Natural killer cell (primary cell): ENCODE data around the gene GBP5. TPM values are rescaled to one million over a fixed set of nuclear protein-coding genes. Genes with fewer than 3 reads are reported as not detected.

Experiments
- ATAC-seq, 3 donors: fragments of 150-1000 bp in 2 of 3; fragments of 200-7000 bp in 1 of 3; cut with Tn5 transposase; 1 replicate in 1 of 3; 2 replicates in 2 of 3; pipeline ENCODE4 v1.10.0; 2021; ENCODE audit warnings: mild to moderate bottlenecking in 2 of 3, moderate library complexity in 2 of 3
- DNase-seq, 2 donors: peaks; one replicate each; pipeline versions ENCODE4 v3.0.0 to v3.0.0-alpha.2; 2013 to 2021; ENCODE audit warnings: mixed read lengths in 1 of 2
- H3K27ac ChIP-seq: one replicate; pipeline ENCODE4 v1.5.1; 2013; ENCODE audit warnings: mild to moderate bottlenecking, low read length
- H3K27me3 ChIP-seq: one replicate; pipeline ENCODE4 v1.6.1; 2013; ENCODE audit warnings: low read length; ENCODE audit not compliant: control insufficient read depth, insufficient read depth
- H3K36me3 ChIP-seq: one replicate; pipeline ENCODE4 v1.6.1; 2013; ENCODE audit warnings: low read length; ENCODE audit not compliant: control insufficient read depth, insufficient read depth
- H3K4me1 ChIP-seq: one replicate; pipeline ENCODE4 v1.6.1; 2013; ENCODE audit warnings: low read length; ENCODE audit not compliant: control insufficient read depth, insufficient read depth
- H3K4me3 ChIP-seq: one replicate; pipeline ENCODE4 v1.5.1; 2013; ENCODE audit warnings: low read length
- H3K9me3 ChIP-seq: one replicate; pipeline ENCODE4 v1.6.1; 2013; ENCODE audit warnings: low read length; ENCODE audit not compliant: control insufficient read depth, insufficient read depth
- H3K27ac Mint-ChIP-seq, 2 donors: one replicate each; pipeline ENCODE4 v1.8.0; 2022; ENCODE audit warnings: mild to moderate bottlenecking in 2 of 2, mixed read lengths in 2 of 2, moderate library complexity in 1 of 2
- H3K27me3 Mint-ChIP-seq, 2 donors: one replicate each; pipeline ENCODE4 v1.8.0; 2022; ENCODE audit warnings: low read depth in 2 of 2, mixed read lengths in 2 of 2
- H3K36me3 Mint-ChIP-seq: one replicate; pipeline ENCODE4 v1.8.0; 2022; ENCODE audit warnings: mixed read lengths
- H3K4me1 Mint-ChIP-seq, 2 donors: one replicate each; pipeline ENCODE4 v1.8.0; 2022; ENCODE audit warnings: mixed read lengths in 2 of 2
- H3K4me3 Mint-ChIP-seq: one replicate; pipeline ENCODE4 v1.8.0; 2022; ENCODE audit warnings: mild to moderate bottlenecking, moderate library complexity, mixed read lengths
- H3K9me3 Mint-ChIP-seq, 2 donors: one replicate each; pipeline ENCODE4 v1.8.0; 2022; ENCODE audit warnings: mixed read lengths in 2 of 2
- WGBS: methylation state at CpG from one replicate; pipeline ENCODE4 v1.1.7; 2013; ENCODE audit warnings: missing lambda C conversion rate; ENCODE audit not compliant: insufficient coverage; 5-methylcytosine and 5-hydroxymethylcytosine counted together
- intact Hi-C: fragments of 100-400 bp; cut with micrococcal nuclease; formaldehyde crosslinking; loops from one replicate; pipeline ENCODE4 v1.14.2; 2022
- total RNA-seq, 4 donors: library from RNA; stranded (reverse); fragments of 120-200 nt in 1 of 4; gene quantifications; one replicate each; pipeline versions ENCODE4 v1.2.3 to v1.2.4, GENCODE V29; 2013 to 2022
- TF ChIP-seq, protein P1 (sequence below): fragments of 200-600 bp; IDR thresholded peaks from one replicate; pipeline ENCODE4 v1.8.0; 2022; ENCODE audit warnings: antibody characterized with exemption

Gene GBP5
- total RNA-seq, 3 donors from 2014 or later (not counting 1 experiment from before 2014, with no cell fraction given), result 191 to 249 (median 219) TPM

DNA sequence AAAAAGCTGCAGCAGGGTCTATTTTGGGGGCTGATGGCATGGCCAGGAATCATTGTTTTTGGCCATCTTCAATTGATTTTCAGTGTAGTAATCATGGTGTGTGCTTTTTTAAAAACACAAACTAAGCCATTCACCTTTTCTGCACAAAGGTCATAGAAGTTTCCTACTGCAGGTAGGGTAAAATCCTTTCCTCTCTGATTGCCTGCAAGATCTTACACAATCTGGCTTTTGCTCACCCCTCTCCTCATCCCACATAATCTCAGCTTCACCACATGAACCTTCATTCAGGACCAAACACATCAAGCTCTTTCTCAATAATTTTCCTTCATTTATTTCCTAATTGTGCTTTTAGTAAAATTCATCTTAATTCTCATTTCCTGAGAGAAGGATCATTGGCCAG, 38.3 kb upstream of the GBP5 start:
- no peaks in the 10 kb centered on the region for H3K27me3 Mint-ChIP-seq
- intact Hi-C loops, result loop anchor here (1.0 to 5.0 kb wide), 5 partner anchors 24 to 184 kb away; partner anchors contain the start of gene GBP2
- peaks cover 40 to 45% of the 10 kb centered on the region in 2 donors for H3K4me1 Mint-ChIP-seq
- no peaks in the 10 kb centered on the region for H3K36me3 ChIP-seq
- H3K4me1 ChIP-seq, result peaks cover 22% of the 10 kb centered on the region
- peak overlapping the region; percentile 73 for H3K4me3 Mint-ChIP-seq
- no peak overlapping the region for H3K4me3 ChIP-seq
- H3K27ac Mint-ChIP-seq, result peak overlapping the region; percentile 91 to 98
- no peaks in the 10 kb centered on the region for H3K36me3 Mint-ChIP-seq
- H3K27ac ChIP-seq, result peak overlapping the region; percentile 79
- no peak for DNase-seq
- no peaks in the 10 kb centered on the region for H3K27me3 ChIP-seq
- peaks cover 5% of the 10 kb centered on the region for H3K9me3 ChIP-seq
- peak in 1 of 3 donors; percentile 3 for ATAC-seq
- peaks cover 0 to 2% of the 10 kb centered on the region in 2 donors for H3K9me3 Mint-ChIP-seq
- TF ChIP-seq, protein P1, sequence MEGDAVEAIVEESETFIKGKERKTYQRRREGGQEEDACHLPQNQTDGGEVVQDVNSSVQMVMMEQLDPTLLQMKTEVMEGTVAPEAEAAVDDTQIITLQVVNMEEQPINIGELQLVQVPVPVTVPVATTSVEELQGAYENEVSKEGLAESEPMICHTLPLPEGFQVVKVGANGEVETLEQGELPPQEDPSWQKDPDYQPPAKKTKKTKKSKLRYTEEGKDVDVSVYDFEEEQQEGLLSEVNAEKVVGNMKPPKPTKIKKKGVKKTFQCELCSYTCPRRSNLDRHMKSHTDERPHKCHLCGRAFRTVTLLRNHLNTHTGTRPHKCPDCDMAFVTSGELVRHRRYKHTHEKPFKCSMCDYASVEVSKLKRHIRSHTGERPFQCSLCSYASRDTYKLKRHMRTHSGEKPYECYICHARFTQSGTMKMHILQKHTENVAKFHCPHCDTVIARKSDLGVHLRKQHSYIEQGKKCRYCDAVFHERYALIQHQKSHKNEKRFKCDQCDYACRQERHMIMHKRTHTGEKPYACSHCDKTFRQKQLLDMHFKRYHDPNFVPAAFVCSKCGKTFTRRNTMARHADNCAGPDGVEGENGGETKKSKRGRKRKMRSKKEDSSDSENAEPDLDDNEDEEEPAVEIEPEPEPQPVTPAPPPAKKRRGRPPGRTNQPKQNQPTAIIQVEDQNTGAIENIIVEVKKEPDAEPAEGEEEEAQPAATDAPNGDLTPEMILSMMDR, result no peak

DNA sequence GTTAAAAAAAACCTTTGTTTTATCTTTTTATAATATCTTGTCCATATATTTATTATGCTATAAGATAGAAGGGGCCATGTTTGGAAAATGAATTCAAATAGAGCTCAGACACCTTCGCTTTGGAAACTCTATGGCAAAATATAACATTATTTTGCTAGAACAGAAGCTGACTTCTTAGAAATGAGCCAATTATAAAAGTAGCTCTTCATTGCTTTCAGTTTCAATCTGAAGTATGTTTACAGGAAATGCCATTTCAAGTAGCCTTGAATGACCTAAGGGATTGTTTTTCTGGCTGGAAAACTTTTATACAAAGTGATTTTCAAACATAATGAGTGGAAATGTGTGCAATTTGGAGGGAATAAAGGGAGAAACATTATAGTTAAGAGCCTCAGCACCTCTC, 37.8 kb upstream of the GBP5 start:
- Mint-ChIP-seq H3K27me3 (no peaks in the 10 kb centered on the region), H3K9me3 (peaks cover 0 to 2% of the 10 kb centered on the region in 2 donors), H3K4me1 (peaks cover 40 to 45% of the 10 kb centered on the region in 2 donors), H3K4me3 (peak overlapping the region; percentile 73), H3K27ac (peak overlapping the region; percentile 91 to 98), H3K36me3 (no peaks in the 10 kb centered on the region)
- 17% methylated on average over 1 of the region's 1 CpG for WGBS
- ATAC-seq (peak; percentile 80 to 85 (median 84)), DNase-seq (peak in 1 of 2 donors; percentile 47)
- Histone ChIP-seq H3K9me3 (peaks cover under 1% of the 10 kb centered on the region), H3K4me1 (peaks cover 22% of the 10 kb centered on the region), H3K36me3 (no peaks in the 10 kb centered on the region), H3K4me3 (no peak overlapping the region), H3K27ac (peak overlapping the region; percentile 79), H3K27me3 (no peaks in the 10 kb centered on the region)
- TF ChIP-seq, protein P1, result no peak
- intact Hi-C loops, result loop anchor here (1.0 to 5.0 kb wide), 4 partner anchors 23 to 184 kb away; partner anchors contain the start of gene GBP2

DNA sequence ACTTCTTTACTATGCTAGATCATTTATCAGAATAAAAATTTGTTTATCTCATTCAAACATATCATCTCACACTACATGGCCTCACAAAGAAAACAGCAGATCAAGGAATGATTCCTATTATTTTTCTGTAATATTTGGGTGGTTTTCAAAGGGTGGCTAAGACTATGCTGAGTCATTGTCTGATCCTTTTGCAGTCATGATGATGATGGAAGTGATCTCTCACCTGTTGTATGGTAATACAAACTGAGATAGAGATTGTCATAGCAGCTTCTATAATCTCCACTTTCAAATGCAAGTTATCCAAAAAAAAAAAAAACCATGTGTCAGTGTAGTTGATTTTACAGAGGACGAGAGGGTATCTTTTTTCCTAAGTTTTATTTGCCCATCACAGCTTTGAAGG, 37.2 kb upstream of the GBP5 start:
- Histone ChIP-seq H3K4me1 (peaks cover 22% of the 10 kb centered on the region), H3K4me3 (no peak overlapping the region), H3K27ac (peak overlapping the region; percentile 79), H3K9me3 (no peaks in the 10 kb centered on the region), H3K27me3 (no peaks in the 10 kb centered on the region), H3K36me3 (no peaks in the 10 kb centered on the region)
- no peaks in the 10 kb centered on the region for H3K9me3 Mint-ChIP-seq
- intact Hi-C loops, result loop anchor here (1.0 to 5.0 kb wide), 4 partner anchors 23 to 183 kb away; partner anchors contain the start of gene GBP2
- H3K36me3 Mint-ChIP-seq, result no peaks in the 10 kb centered on the region
- DNase-seq (no peak), ATAC-seq (peak in 1 of 3 donors; percentile 24)
- WGBS, result 83% methylated on average over 1 of the region's 1 CpG
- H3K4me1 Mint-ChIP-seq, result peaks cover 40 to 45% of the 10 kb centered on the region in 2 donors
- no peaks in the 10 kb centered on the region for H3K27me3 Mint-ChIP-seq
- H3K4me3 Mint-ChIP-seq, result peak overlapping the region; percentile 73
- TF ChIP-seq, protein P1, result no peak
- peak overlapping the region; percentile 91 to 98 for H3K27ac Mint-ChIP-seq

DNA sequence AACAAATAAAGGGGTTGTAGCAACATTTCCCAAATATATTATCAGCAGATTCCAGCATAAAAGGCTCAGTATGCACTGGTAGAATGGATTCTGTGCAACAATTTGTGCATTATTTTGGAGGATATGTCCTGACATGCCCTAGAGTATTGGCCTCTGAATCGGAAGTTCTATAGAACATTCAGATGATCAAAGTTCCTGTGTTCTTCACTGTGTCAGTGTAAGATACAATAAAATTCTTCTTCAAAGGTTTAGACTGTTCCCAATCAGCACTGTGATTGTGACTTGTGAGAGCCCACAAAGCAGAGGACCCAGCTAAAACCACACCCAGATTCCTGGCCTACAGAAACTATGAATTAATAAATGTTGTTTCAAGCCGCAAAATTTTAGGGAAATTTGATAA, 33.6 kb upstream of the GBP5 start:
- intact Hi-C loops, result no loop called here
- DNase-seq (no peak), ATAC-seq (no peak)
- no peaks in the 10 kb centered on the region for H3K36me3 Mint-ChIP-seq
- H3K27ac Mint-ChIP-seq, result no peak overlapping the region
- H3K9me3 ChIP-seq, result no peaks in the 10 kb centered on the region
- no peaks in the 10 kb centered on the region for H3K27me3 ChIP-seq
- no peaks in the 10 kb centered on the region for H3K9me3 Mint-ChIP-seq
- 100% methylated on average over 1 of the region's 2 CpGs for WGBS
- peaks cover 21 to 26% of the 10 kb centered on the region in 2 donors for H3K4me1 Mint-ChIP-seq
- H3K27me3 Mint-ChIP-seq, result no peaks in the 10 kb centered on the region
- H3K36me3 ChIP-seq, result no peaks in the 10 kb centered on the region
- TF ChIP-seq, protein P1, result no peak
- H3K4me3 Mint-ChIP-seq, result no peak overlapping the region
- H3K4me3 ChIP-seq, result no peak overlapping the region
- H3K27ac ChIP-seq, result no peak overlapping the region
- H3K4me1 ChIP-seq, result peaks cover 11% of the 10 kb centered on the region
